ENCODE data around the gene ZNF446.
"Not testable (repeated sequence)": the region's sequence is repeated elsewhere in the genome, so short reads cannot be mapped to it uniquely, and the experiment has no call there.

ZNF446 gene

DNA sequence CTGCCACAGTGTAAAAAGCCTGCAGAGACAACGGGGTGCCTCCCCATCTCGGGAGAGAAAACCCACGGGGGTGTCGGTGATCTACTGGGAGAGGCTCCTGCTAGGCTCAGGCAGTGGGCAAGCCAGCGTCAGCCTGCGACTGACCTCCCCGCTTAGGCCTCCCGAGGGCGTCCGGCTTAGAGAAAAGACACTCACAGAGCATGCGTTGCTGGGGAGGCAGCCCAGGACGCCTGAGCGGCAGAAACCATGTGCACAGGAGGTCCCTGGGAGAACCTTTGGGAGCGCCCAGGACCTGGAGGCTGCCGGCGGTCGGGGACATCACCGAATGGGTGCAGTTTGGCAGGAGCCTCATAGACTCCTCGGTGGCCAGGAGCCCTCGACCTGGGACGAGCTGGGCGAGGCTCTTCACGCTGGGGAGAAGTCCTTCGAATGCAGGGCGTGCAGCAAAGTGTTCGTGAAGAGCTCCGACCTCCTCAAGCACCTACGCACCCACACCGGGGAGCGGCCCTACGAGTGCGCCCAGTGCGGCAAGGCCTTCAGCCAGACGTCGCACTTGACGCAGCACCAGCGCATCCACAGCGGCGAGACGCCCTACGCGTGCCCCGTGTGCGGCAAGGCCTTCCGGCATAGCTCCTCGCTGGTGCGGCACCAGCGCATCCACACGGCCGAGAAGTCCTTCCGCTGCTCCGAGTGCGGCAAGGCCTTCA is 5.2 kb upstream of the ZNF446 start:
- not testable (repeated sequence) for DNase-seq

DNA sequence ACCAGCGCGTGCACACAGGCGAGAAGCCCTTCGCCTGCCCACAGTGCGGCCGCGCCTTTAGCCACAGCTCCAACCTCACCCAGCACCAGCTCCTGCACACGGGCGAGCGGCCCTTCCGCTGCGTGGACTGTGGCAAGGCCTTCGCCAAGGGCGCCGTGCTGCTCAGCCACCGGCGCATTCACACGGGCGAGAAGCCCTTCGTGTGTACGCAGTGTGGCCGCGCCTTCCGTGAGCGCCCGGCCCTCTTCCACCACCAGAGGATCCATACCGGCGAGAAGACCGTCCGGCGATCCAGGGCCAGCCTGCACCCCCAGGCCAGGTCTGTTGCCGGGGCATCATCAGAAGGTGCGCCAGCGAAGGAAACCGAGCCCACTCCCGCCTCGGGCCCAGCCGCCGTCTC is 4.4 kb upstream of the ZNF446 start:
- no peak for DNase-seq

DNA sequence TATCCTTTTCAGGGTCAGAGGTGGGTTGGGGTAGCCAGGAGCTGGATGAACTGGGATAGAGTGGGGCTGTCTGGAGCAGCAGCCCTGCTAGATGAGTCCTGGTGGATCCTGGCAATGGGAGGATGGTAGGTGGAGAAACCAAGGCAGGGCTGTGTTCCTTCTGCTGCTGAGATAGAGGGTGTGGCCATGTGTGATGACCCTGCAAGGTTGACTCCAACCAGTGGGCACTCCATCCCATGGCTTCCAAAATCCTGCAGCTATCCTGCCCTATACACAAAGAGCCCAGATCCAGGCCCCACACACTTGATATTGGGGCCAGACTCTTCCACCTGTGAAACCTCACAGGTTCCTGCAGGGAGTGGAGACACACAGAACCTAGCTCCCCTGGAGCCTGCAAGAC is 2.4 kb upstream of the ZNF446 start:
- DNase-seq, result no peak

DNA sequence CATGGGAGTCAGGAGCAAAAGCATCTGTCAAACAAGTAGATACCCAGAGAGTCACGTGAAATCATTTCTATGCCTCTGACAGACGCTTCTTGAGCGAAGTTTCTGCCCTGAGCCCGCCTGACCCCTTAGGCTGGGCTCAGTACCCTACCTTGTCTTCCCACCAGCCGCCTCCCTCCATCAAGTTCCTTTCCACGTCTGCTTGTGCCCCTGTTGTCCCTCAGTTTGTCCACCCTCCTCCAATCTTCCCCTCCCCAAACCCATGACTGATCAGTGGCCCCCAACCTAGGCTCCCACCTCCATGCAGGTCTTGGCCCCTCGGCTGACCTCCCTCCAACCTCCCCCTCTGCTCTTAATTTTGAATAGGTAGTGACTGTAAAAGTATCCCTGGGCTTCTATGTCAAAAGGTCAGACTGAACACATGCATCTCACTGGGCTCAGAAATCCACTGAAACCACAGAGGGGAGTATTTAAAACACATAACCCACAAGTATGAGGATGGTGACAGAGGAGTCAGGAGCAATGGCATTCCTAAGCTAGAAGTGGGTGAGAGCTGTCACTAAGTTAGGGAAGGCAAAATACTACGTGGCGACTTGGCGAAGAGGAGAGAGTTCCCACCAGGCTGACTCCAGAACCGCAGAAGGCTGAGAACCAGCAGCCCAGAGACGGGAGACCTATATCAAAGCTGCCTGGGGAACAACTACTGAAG is 1.7 kb upstream of the ZNF446 start:
- peak; percentile 58 for DNase-seq

DNA sequence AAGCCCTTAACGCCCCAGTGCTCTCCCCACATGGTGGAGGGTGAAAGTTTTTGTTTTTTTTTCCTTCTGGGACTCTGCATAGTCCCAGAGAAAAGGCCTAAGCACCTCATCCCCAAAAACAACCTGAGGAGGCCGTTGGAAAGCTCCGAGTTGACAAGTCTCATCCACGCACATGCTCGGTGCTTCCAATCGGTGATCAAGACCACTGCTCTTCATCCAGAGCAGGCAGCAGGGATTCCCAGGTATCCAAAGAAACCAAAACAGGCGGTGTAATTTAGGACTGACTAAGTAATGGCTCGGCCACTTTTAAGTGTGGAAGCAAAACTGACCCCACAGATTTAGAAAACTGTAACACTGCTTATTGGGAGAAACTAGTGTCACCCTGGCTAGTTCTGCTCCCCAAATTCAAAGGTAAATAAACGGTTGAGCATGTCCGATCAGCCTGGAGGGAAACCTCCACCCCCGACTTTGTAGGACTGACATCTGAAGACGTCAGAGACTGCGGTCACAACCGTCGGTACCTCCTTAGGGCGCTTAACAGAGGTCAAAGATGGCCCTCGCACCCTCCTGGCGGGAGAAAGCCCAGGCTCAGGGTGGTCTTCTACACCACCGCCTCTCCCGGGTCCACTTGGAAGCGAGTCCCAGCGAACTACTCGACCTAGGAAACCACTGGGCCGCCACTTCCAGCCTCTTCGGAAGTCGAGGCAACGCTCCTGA is 997 bp upstream of the ZNF446 start:
- no peak for DNase-seq

DNA sequence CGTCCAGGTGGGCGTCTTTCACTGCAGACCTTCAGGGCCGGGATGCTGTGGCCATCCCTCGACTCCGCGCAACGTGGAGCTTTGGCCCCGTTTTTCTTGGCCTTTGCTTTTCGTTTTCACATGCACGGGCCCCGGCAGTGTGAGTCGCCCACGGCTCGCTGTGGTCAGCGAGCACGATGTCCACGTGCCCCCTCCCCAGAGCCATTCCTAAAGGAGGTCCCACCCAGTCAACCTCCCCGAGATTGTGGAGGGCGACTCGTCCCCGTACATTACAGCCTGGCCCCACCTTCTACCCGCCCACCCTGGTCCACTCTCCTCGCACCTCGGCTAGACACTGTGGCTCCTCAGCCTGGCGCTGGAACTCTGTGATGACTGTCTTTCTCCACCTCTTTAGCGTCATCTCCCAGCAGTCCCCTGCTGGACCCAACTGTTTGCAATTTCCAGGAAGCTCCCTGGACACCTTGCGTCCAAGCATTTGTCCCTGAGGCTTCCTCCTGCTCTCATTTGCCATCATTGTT is 405 bp downstream of the ZNF446 start:
- peak; percentile 9 for DNase-seq

DNA sequence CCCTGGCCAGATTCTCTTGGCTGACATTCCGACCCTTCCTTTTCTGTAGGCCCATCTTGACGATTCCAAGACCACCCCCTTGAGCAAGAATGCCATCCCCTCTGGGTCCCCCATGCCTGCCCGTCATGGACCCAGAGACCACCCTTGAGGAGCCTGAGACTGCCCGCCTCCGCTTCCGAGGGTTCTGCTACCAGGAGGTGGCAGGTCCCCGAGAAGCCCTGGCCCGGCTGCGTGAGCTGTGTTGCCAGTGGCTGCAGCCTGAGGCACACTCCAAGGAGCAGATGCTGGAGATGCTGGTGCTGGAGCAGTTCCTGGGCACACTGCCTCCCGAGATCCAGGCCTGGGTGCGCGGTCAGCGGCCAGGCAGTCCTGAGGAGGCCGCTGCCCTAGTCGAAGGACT is 978 bp downstream of the ZNF446 start:
- no peak for DNase-seq

DNA sequence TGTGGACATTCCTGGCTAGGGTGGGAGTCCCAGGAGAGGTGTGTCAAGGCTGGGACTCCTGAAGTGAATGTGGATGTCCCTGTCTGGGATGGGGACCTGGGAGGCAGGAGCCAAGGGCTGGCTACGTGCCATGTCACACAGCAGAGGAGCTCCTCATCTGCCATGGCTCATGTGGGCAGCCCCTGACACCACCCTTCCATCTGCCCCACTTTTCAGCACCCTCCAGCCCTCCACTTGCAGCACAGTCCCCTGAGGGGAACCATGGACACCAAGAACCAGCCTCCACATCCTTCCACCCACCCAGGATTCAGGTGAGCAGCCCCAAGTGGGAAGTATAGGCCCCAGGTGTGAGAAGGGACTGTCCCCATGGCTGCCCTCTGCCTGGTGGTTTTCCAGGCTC is 1.7 kb downstream of the ZNF446 start:
- DNase-seq, result no peak

DNA sequence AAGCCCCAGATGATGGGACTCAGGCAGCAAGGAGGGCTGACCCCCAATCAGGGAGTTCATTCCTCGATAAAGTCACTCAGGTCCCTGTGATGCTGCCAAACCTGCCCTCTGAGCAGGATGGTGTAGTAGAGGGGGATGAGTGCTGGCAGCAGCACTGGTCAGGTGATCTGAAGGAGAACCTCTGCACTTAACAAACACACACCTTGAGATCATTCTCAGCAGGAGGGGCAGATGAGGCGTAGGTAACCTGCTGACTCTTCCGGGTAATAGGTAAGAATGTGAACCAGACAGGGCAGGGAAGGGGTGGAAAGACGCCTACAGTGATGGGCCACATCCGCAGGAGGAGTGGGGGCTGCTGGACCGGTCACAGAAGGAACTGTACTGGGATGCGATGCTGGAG is 3.2 kb downstream of the ZNF446 start:
- DNase-seq, result no peak

DNA sequence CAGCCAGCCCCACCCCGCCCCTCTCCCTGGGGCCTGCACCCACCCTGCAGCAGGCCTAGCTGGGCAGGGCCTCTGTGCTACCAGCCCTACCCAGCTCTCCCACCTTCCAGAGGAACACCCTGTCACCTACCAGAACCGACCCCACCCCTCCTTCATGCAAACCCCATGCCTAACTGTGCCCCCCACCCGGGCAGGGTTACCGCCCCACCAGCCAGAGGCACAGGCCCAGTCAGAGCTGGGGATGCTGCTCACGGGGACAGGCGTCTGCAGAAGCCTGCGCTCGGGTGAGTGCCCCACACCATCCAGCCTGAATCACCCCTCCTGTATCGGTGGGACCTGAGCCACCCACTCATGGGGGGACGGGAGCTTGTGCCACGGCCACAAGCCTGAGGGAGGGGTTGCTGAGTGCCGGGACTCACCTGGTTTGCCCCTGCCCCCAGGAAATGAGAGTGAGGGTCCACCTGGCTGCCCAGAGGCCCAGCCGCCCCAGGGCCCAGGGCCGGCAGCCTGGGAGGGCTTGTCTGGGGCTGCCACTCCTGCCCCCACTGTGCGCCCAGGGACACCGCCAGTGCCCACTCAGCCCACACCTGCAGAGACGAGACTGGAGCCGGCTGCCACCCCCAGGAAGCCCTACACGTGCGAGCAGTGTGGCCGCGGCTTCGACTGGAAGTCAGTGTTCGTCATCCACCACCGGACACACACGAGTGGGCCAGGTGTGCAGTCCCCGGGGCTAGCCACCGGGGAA is 3.8 kb downstream of the ZNF446 start:
- DNase-seq, result no peak

DNA sequence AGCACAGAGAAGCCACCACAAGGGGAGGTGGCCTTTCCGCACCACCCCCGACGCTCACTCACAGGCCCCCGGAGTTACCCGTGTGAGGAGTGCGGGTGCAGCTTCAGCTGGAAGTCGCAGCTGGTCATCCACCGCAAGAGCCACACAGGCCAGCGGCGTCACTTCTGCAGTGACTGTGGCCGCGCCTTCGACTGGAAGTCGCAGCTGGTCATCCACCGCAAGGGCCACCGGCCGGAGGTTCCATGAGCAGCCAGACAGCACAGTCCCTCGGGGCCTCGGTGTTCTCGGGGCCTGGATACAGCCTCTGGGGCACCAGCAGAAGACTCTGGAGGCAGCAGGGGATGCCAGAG is 4.3 kb downstream of the ZNF446 start:
- no peak for DNase-seq

DNA sequence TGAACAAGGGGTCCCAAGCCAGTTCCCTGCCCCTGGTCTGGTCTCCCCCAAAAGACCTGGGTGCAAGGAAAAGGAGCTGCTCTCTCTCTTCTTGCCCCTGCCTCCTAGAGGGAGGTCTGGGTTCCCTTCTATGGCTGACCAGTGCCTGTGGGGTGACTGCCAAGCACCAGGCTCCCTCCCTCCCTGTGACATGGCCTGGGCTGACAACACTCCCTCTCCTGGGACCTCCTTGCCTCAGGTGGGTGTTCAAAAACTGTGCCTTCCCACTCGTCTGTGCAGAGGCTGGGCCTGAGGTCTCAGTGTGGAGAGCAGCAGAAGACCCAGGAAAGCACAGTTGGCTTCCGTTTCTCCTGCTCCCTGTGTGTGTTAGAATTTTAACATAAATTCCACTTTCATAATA is 4.7 kb downstream of the ZNF446 start:
- DNase-seq, result no peak

DNA sequence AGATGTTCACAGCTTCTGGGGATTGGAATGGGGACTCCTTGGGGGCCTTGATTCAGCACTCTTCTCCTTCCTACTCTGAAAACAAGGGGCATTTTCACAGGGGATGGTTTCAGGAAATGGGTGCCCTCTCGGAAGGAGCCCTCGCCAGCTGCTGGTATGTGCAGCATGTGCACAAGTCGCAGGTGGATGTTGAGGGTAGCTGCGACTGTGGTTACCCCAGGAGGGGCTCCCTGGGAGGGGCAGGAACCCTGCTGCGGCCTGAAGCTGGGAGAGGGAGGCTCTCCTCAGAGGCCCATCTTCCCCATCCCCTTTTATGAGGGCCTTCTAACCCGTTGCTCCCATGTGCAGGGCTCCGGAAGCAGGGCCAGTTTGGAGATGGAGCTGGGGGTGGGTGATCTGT is 6.2 kb downstream of the ZNF446 start:
- DNase-seq, result no peak

DNA sequence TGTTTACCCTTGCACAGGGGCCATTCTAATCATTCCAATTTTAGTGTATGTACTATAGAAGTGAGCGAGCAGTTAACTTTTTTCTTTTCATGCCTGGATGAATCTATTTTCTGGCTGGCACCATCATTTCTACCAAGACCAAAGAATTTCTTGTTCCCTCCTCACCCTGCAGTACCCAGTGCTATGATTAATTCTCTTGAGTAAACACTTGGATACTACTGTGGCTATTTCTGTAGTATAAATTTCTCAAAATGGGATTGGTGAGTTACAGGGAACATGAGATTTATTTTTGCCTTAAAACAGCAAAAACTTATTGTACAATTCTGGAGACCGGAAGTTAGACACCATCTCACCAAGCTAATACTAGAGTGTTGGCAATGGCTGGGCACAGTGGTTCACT is 7.6 kb downstream of the ZNF446 start:
- DNase-seq, result no peak

DNA sequence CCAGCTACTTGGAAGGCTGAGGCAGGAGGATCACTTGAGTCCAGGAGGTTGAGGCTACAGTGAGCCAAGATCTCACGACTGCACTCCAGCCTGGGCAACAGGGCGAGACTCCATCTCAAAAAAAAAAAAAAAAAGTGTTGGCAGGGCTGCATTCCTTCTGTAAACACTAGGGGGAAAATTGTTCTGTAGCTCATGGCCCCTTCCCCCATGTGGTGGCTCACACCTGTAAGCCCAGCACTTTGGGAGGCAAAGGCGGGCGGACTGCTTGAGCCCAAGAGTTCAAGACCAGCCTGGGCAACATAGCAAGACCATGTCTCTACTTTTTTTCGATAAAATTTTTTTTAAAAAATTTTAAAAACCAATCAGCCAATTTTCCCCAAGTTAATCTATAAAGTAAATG is 8.2 kb downstream of the ZNF446 start:
- not testable (repeated sequence) for DNase-seq

DNA sequence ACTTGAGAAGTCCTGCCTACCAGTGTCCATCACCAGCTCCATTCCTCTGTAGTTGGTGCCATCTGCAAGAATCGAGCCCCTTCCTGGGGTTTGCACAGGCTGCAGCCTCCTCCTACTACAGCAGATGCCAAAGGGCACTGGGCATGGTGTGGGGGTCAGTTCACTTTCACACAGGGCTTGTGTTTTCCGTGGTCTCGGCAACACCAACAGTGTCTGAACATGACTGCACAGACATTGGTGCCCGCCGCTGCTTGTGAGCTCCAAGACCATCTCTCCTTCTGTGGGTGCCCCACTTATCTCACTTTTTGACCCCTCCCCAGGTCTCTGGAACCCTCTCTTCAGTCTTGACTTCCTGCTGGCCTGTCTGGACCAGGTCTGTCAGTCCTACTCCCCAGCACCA is 15.2 kb downstream of the ZNF446 start:
- DNase-seq, result no peak

DNA sequence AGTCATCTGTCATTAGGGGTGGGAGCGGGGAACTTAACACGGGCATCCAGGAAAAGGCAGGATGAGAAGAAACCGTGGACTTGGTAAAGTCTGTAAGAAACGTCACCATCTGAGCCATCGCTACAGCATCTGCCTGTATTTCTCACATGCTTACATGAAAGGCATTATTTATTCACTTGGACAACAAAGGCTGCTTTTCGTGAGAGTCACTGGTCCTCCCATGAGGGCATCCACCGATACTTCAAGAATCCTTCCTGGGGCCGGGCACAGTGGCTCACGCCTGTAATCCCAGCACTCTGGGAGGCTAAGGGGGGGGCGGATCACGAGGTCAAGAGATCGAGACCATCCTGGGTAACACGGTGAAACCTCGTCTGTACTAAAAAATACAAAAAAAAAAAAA is 16.1 kb downstream of the ZNF446 start:
- no peak for DNase-seq

DNA sequence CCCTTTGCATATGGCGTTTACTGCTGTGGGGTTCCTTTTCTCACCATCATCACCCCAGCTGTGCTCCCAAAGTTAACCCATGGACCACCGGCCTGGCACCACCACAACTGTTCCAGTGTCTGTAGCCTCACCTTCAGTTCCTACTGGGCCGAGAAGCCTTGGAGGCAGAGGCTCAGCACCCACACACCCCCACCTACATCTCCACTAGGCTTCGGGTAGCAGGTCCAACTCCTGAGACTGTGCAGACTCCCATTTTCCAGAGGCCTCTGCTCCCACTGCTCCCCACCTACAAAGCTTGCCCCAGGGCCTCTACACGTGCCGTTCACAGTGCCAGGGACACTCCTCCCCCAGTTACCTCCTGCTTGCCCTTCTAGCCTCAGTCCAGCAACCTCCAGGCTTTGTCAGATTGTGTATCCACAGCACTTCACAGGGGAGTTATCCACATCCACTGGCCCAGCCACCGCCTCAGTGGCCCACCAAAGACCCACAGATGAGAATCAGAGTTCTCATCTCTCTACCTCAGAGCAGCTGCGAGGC is 21.6 kb downstream of the ZNF446 start:
- no peak for DNase-seq

DNA sequence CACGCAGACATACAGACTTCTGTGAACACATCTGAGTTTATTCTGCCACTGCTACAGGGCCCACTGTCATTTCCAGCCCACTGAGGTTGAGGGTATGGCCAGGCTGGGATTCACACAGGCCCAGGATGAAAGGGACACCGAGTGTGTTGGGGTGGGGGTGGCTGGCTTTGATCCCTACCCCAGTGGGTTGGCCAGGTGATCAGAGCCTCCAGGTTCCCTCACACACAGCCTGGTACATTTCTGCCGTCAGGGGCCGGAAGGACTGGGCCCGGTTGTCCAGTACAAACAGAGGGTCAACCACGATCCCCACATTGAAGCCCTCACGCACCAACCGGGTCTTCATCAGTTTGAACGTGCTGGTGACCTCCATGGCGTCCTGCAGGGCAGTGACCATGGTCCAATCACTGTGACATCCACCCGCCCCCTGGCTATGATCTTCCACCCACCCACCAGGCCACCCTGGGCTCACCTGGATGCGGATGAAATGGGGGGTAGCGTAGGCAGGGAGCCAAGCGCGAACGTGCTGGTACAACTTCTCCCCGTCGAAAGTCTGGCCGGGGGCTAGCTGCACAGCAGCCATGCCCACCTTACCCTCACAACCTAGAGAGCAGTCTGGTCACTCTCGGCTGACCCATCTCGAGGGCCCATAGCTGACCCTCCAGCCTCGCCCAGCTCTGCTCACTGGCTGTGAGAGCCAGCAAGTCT is 22.3 kb downstream of the ZNF446 start:
- DNase-seq, result no peak

DNA sequence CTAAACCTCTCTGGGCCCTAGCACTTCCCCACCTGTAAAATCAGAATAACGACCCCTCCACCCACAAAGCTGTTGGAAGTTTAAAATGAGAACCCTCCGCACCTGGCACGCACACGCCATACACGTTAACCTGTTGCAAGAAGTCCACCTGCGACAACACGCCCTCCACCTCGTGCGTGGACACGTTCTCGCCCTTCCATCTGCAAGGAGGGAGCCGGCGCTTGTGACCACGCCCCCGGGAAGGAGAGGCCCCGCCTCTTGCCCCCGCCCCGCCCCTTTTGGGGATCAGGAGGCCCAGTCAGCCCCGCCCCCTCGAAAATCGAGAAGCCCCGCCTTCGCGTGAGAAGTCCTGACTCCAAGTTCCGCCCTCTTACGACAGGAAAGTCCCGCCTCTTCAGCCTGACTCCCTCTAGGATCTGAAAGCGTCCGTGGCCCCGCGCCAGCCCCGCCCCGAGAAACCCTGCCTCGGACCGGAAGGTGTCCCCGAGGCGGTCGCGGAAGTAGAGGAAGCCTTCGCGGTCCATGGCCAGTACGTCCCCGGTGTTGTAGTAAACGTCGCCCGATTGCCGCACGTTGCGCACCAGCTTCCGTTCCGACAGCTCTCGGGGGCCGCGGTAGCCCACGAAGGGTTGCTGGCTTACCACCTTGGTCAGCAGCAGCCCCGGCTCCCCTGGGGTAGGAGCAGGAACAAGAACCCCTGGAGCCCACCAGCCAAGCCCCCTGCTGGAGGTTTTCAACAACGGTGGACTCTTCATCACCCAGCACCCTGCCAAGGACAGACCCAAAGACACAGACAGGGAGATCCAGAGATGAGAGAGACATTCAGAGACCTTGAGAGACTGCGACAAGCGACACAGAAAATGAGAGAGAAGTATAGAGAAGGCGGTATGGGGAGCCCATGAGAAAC is 23.1 kb downstream of the ZNF446 start:
- DNase-seq, result peak; percentile 100

DNA sequence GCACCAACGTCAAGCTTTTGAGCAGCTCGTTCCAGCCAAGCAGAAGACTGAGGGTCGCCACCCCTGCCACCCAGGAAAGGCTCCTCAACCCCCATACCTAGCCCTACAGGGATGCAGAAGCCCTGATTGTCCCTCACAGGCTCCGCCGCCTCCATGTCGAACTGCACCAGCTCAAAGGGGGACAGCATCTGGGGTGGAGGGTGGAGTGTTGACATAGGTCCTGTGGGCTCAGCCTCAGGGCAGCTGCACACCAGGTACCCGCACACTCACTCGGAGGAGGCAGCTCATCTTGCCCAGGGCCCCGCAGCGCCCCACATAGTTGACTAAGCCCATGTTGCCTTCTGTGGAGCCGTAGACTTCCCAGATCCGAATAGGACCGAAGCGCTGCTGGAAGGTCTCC is 24.1 kb downstream of the ZNF446 start:
- no peak for DNase-seq
